Measurements from ENCODE around the gene CCDC24.

CCDC24 gene

DNA sequence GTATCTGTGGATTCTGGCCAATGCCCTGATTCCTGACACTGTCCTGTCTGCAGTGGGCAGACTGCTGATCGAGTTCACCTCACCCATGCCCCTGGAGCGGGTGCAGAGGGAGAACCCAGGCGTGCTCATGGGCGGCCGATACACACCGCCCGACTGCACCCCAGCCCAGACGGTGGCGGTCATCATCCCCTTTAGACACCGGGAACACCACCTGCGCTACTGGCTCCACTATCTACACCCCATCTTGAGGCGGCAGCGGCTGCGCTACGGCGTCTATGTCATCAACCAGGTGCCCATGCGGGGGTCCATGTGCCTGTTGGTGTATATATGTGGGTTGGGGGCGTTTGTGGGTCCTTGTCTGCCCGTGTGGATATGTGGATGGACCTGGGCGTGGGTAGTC, 9.8 kb upstream of the CCDC24 start:
- no peak for DNase-seq

DNA sequence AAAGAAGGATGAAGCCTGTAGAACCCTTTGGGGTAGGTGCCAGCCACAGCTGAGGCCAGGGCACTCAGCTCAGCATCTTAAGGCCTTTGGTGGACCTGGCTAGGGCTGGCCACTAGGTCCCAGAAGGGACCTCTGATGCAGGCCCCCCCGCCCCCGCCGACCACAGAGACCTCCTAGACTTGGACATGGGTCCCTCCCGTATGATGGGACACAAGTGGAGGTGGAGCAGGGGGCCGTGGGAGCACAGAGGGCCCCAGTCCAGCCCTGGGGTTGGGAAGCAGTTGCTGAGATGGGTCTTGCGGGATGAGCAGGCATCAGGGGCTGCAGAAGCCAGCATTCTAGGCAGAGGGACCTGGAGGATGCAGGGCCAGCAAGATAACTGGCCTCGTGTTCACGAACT, 9.2 kb upstream of the CCDC24 start:
- DNase-seq: no peak

DNA sequence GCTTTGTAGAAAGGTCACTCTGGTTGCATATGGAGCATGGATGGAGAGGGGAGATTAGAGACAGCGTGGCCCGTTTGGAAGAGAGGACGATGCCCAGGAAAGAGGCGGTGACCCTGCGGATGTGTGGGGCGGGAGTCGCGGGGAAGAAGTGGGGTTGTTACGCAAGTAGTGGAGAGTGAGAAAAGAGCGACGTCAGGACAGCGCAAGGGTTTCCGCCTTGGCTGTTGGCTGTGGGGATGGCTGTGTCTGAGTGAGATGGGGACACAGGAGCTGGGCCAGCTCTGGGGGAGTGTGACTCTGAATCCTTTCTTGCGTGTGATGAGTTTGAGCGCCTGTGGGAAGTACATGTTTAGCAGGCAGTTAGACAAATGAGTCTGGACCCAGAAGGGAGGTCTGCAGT, 8.6 kb upstream of the CCDC24 start:
- no peak for DNase-seq

DNA sequence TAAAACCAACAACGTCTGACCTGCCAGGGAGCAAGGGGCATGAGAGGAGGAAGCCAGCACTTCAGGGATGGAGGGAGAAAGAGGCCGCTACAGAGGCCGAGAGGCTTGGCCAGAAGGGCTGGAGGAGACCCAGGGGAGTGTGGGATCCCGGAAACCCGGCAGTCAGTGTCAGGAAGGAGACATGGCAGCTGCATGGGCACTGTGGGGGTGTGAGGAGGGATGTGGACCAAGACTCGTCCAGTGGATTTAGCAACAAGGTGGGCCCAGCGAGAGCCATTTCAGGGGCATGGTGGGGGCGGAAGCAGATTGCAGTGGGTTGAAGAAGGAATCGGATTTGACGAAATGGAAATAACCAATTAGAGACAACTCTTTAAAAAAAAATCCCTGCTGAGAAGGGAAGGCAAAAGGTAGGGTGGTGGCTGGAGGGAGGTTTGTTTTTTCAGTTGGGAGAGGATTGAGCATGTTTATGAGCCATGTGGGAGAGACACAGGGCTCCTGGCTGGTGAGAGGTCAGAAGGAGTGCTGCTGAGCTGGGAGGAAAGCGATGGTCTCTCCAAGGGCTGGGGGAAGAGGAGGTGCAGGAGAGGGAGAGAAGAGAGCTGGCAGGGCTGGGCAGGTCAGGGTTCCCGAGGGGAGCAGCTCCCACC, 8.0 kb upstream of the CCDC24 start:
- DNase-seq: no peak

DNA sequence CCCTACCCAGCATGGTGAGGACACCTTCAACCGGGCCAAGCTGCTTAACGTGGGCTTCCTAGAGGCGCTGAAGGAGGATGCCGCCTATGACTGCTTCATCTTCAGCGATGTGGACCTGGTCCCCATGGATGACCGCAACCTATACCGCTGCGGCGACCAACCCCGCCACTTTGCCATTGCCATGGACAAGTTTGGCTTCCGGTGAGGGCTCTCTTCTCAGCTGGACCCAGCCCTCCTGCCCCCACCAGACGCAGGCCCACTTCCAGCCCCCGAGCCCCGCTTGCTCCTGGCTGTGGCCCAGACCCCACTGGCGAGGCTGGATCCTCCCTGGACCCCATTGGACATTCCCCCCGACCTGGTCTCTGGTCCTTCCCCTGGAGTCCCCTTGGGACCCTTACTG, 6.5 kb upstream of the CCDC24 start:
- DNase-seq: no peak

DNA sequence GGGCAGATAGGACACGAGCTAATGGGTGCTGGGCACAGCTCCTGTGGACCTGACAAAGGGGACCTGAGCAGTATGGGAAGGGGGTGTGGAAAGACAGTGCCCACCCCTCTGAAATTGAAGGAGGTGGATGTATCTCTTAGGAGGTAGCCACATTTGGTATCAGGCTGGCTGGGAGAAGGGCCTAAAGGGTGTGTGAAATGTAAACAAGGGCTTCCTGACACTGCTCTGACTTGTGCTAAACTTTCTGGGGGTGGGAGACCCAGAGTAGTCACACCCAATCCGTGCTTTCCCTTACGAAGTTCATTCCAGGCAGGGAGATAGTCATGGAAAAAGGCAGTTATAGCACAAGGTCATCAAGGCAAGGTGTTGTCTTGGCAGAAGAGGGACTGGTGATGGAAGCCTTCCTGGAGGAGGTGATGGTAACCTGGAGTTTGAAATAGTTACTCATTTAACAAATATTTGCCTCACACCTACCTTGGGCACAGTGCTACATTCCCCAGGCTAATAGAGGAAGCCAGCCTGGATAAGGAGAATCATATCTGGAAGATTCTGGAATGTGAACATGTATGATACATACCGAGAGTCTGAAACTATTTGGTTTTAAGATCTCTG, 5.3 kb upstream of the CCDC24 start:
- DNase-seq: no peak

DNA sequence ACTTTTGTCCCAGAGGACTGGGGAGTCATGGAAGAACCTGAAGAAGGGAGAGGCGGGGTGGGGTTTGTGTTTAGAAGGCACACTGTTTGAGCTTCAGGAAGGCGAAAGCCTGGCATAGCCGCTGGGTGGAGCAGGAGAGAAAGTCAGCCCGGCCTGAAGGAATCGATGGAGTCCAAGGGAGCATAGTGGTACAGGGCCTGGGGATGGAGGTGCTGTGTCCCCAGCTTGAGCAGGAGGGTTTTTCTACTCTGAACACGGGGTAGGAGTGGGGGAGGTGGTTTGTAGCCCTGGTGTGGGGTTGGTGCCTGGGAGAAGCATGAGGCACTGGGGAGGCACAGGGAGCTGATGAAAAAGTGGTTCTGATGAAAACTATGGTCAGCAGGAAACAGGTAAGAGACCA, 4.7 kb upstream of the CCDC24 start:
- DNase-seq: no peak

DNA sequence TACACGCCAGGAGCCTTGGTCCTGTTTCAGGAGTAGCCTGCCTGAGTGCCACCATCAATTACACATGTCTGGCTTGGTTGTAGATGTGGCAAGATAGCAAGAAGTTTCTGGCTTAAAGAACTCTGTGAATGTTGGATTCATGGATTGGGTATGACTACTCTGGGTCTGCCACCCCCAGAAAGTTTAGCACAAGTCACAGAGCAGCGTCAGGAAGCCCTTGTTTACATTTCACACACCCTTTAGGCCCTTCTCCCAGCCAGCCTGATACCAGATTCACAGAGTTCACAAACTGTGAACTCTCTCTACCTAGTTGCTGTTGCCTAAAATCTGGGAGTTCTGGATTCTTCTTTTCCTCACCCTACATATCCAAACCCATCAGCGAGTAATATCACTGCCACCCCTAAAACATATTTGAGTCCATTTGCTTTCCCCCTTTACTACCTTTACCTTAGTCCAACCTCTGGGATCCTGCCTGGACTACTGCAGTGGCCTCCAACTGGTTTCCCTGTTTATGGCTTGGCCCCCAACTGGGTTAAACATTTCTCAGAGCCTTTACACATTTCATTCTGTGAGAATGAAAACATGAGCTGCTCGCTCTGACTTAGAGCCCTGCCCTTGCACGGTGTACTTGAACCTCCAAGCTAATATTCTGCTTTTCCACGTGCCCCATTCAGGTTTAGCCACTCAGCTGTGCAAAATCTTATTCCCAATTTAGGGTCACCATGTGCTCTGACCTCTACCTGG, 4.1 kb upstream of the CCDC24 start:
- no peak for DNase-seq

DNA sequence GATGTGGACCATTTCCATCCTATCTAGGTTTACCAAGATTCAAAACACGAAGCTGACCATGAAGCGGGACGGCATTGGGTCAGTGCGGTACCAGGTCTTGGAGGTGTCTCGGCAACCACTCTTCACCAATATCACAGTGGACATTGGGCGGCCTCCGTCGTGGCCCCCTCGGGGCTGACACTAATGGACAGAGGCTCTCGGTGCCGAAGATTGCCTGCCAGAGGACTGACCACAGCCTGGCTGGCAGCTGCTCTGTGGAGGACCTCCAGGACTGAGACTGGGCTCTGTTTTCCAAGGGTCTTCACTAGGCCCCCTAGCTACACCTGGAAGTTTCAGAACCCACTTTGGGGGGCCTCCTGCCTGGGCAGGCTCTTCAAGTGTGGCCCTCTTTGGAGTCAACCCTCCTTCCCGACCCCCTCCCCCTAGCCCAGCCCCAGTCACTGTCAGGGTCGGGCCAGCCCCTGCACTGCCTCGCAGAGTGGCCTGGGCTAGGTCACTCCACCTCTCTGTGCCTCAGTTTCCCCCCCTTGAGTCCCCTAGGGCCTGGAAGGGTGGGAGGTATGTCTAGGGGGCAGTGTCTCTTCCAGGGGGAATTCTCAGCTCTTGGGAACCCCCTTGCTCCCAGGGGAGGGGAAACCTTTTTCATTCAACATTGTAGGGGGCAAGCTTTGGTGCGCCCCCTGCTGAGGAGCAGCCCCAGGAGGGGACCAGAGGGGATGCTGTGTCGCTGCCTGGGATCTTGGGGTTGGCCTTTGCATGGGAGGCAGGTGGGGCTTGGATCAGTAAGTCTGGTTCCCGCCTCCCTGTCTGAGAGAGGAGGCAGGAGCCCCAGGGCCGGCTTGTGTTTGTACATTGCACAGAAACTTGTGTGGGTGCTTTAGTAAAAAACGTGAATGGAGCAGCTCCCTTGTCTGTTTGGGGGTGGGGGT, 864 bp upstream of the CCDC24 start:
- DNase-seq: no peak

DNA sequence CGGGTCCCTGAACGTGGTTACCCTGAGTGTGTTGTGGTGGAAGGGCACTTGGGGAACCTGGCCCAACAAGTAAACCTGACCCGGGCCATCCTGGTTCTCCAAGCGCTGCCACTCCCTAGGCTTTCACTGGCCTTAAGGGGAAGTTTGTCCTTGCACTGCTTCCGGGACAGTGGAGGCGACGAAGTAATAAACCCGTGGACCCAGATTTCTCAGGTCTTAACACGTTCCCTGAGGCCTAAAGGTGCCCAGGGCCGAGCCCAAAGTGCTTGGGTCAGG, 261 bp upstream of the CCDC24 start:
- no peak for DNase-seq

DNA sequence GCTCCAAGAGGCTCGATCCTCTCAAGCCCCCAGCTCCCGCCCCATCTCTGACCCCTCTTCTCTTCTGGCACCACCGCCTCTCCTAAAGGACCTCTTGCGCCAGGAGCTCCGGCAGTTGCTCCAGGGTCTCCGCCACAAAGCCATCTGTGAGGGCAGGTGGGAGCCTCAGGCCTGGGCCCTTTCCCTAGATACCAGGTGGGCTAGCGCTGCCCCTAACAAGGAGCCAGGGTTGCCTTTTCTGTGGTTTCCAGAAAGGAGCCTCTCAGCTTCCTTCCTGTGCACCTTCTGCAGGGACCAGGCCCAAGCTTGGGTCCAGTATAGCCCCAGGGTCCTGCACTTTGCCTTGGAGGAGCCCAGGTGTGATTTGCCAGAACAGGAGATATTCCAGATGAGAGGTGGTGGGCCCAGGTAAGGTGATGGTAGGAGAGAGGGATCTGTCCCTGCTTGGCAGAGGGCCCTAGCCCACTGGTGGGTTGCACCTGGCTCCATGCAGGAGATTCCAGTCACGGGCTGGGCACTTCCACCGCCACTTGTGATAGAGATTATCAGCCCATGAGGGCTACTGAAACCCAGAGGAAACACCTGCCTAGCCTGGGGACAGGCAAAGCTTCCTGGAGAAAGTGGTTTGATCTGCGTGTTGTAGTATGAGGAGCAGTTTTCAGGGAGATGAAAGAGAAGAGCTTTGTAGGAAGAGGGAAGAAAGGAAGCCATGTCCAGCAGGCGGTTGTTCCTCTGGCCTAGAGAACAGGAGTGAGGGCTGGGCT, 1.0 kb downstream of the CCDC24 start:
- no peak for DNase-seq

DNA sequence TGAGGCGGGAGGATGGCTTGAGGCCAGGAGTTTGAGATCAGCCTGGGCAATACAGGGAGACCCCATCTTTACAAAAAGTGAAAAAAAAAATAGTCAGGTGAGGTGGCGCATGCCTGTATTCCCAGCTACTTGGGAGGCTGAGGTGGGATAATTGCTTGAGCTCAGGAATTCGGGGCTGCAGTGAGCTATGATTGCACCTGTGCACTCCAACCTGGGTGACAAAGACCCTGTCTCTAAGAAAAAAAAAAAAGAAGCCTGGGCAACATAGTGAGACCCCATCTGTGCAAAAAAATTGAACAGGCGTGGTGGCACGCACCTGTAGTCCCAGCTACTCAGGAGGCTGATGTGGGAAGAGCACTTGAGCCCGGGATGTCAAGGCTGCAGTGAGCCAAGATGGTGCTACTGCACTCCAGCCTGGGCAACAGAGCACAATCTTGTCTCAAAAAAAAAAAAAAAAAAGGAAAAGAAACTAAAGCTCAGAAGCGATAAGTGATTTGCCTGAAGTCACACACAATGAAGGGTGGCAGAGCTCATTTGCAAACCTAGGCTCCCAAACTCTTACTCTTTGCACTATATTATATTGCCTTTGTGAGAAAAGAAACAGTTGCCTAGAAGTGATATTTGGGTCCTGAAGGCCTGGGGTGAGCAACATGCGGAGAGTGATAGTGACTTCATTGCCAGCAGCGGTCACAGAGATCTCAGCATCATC, 2.0 kb downstream of the CCDC24 start:
- DNase-seq: no peak

DNA sequence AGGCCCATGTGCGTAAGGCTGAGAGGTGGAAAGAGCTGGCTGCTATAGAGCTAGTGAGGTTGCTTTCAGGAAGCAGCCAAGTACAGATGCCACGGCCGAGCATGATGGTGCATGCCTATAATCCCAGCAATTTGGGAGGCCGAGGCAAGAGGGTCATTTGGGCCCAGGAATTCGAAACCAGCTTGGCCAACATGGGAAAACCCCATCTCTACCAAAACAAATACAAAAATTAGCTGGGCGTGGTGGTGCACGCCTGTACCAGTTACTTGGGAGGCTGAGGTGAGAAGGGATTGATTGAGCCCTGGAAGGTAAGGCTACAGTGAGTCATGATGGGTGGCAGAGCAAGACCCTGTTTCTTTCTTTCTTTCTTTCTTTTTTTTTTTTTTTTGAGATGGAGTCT, 2.7 kb downstream of the CCDC24 start:
- no peak for DNase-seq

DNA sequence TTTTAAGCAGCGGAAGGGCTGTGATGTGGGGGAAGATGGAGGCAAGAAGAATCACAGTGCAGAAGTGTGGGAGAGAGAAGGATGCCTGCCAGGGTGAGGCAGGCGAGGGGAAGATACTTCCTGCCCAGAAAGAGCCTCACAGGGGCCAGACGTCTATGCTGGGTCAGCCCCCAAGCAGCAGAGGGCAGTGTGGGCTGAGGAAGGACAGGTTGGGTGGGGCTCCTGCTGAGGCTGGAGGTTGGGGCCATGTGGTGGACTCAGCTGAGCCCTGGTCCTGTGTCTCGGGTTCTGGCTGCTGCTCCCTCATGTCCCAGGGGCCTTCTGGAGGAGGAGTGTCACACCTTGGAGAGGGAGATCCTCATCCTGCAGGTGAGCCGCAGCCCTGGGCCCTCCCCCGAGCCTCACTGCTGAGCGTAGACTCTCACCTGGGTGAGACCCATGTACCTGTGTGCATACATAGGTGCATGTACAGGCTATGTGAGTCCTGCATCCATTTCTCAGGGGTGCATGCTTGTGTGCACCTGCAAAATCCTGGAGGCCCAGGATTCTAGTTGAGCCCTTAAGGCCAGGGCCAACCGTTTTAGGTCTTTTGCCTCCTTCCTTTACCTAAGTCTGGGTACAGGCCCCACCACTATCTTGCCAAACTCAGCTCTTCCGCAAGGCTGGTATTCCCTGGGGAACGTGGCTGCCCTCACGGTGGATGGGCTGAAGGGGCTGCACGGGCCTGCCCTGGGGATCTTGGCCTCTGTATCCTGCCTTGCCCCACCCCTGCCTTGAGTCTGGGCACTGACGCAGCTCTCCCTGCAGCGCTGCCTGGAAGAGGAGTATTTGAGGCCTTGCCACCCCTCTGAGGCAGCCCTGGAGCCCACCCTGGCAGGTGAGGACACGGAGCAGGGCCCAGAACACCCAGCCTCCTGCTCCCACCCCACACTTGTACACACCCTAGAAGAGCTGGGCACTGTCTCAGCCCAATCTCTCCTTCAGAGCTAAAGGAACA, 3.7 kb downstream of the CCDC24 start:
- DNase-seq: no peak

DNA sequence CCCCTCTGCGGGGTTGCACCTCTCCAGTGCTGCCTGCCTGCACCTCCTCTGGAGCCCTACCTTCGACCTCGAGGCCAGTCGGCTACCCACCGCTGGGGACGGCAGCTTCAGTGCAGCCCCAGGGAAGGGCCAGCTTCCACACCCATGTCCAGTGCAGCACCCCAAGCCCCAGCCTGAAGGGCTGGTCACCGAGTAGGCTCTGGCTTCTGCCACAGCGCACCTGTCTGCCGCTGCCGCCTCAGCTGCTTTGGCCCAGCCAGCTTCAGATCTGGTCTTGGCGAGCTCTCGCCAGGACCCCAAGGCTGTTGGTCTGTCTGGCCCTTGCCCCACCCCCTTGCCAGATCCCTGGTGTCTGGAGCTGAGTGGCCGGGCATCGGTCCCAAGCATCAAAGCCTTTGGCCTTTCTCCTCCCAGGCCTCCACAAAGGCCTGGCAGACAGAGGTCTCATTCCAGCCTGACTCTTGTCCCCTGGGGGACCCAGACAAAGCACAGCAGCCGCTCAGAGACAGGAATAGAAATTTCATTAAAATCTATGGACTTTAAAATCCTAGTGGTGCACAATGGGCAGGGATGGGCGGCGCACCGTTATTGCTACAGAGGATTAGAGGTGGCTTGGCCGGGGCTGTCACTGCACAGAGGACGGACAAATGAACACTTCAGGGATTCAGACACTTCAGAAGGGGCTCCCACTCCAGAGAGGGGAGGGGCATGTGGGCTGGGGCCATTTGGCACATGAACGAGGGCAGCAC, 4.8 kb downstream of the CCDC24 start:
- no peak for DNase-seq

DNA sequence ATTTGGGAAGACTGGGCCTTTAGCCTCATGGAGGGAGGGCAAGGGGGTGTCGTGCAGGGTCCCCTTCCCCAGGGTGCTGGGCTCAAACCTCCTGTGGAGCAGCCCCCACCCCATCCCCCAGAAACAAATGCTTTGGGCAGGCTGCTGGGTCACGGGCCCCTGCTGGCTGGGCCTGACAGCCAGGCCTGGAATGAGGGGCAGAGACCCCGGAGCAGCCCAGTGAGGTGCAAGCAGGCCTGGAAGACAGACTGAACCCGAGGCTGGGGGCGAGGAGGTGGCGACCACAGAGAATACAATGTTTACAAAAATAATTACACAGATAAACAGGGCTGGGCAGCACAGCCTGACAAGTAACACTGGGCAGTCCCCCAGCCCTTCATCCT, 5.3 kb downstream of the CCDC24 start:
- no peak for DNase-seq

DNA sequence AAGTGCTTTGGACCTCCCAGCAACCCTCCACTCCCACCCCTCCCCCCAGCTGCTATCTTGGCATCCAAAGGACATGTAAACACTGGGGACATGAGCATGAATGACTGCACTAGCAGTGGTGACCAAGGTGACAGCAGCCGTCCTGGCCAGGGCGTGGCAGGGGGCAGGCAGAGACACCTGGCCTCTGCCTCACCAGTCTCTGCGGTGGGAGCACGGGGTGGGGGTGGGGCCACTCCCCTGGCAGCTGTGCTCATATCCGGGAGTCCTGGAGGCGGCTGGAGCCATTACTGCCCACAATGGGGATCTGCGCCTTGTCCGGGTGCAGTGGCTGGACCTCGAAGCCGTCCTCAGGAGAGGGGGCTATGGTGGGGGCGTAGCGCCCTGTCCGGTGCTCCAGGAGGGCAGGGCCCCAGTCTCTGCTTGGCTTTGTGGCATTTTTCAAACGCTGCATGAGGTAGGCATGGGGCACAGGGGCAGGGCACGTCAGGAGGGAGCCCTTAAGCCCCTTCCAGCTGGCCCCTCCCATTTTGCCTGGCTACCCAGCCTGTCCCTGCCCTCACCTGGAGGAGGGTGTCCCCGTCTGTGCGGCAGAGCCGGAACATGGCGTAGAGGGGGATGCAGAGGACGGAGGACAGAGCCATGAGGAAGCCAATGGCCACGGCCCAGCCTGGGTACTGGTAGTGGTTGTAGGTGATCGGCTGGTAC, 6.0 kb downstream of the CCDC24 start:
- no peak for DNase-seq

DNA sequence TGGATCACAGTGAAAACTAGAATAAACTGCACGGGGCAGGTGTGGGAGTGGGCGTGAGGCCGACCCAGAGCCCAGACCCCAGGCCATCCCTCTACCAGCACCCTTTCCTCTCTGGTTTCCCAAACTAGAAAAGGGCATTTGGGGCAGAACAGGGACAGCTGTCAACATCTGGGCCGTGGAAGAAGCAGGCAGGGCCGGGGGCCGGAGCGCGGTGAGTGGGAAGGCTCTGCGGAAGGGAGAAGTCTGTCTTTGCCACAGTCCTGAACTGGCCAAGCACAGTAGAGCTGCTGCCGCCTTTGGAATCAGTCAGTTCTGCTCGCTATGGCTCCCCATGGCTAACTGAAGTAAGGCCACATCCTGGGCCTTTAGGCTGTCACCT, 6.6 kb downstream of the CCDC24 start:
- DNase-seq: no peak

DNA sequence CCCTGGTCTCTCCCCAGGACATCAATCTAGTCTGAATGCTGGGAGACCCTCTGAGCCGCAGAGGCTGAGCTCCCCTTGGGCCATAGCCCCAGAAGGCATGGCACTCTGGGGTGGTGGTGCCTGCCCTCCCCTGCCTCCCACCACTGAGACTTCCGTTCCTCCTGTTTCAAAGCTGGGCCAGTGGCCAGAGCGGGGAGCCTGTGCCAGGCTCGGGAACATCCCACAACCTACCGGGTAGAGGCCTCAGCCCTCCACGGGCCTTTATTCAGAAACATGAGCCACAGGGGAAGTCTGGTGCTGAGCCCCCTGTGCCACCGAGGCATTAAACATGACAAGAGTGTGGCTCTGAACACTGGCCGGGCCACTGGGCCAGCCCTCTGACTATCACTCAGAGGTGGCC, 8.1 kb downstream of the CCDC24 start:
- DNase-seq: no peak

Data from stimulated activated naive CD4-positive, alpha-beta T cell treated with Interleukin-2 at 50 U/mL for 16 hours (primary cell).